Stimulated activated CD4-positive, alpha-beta T cell treated with anti-CD3 and anti-CD28 coated beads, Interleukin-15, amount 100 ng/mL, for 1 hour (primary cell): Measurements from ENCODE around the gene DISC1.

ENCODE experiments used
- DNase-seq, 2 donors: peaks; one replicate each; pipeline ENCODE4 v3.0.0-alpha.2; 2020; ENCODE audit warnings: low read depth in 1 of 2, low spot score in 1 of 2

Gene DISC1

GRCh38 chr1:231972111-231972445 is 345.5 kb downstream of the DISC1 start:
- no peak for DNase-seq

GRCh38 chr1:231973830-231974229 is 347.2 kb downstream of the DISC1 start:
- no peak for DNase-seq

- DNase-seq = no peak
These were observed 349.6 kb downstream of the DISC1 start for GRCh38 chr1:231976231-231976630.

- DNase-seq = no peak
These were observed 355.1 kb downstream of the DISC1 start for GRCh38 chr1:231981675-231982074.

GRCh38 chr1:231982871-231983587 is 356.4 kb downstream of the DISC1 start:
- DNase-seq = no peak

GRCh38 chr1:231983588-231984193 is 357.1 kb downstream of the DISC1 start:
- DNase-seq = no peak

- no peak for DNase-seq
These were observed 358.9 kb downstream of the DISC1 start for GRCh38 chr1:231985296-231986023.

GRCh38 chr1:231986631-231987336 is 360.2 kb downstream of the DISC1 start:
- DNase-seq = no peak

- DNase-seq = no peak
These were observed 363.8 kb downstream of the DISC1 start for GRCh38 chr1:231990388-231990787.

GRCh38 chr1:231991231-231991630 is 364.6 kb downstream of the DISC1 start:
- DNase-seq = no peak

GRCh38 chr1:231993968-231994455 is 367.4 kb downstream of the DISC1 start:
- no peak for DNase-seq

GRCh38 chr1:231998791-231999190 is 372.2 kb downstream of the DISC1 start:
- DNase-seq = no peak

- no peak for DNase-seq
These were observed 378.7 kb downstream of the DISC1 start for GRCh38 chr1:232005300-232005699.

- DNase-seq = no peak
These were observed 383.2 kb downstream of the DISC1 start for GRCh38 chr1:232009741-232010140.

- DNase-seq = no peak
These were observed 385.4 kb downstream of the DISC1 start for GRCh38 chr1:232011961-232012360.

GRCh38 chr1:232012773-232013386 is 386.3 kb downstream of the DISC1 start:
- no peak for DNase-seq

- DNase-seq = no peak
These were observed 388.4 kb downstream of the DISC1 start for GRCh38 chr1:232014941-232015340.

GRCh38 chr1:232016616-232017015 is 390.0 kb downstream of the DISC1 start:
- DNase-seq = no peak

- no peak for DNase-seq
These were observed 390.5 kb downstream of the DISC1 start for GRCh38 chr1:232017057-232017456.

GRCh38 chr1:232017759-232018158 is 391.2 kb downstream of the DISC1 start:
- no peak for DNase-seq
